KMS-11 (cell line): ENCODE results near the gene RNF151.

ENCODE experiments used
- H2AFZ ChIP-seq: fragments of 200-600 bp; sonication (generic); 2 replicates; pipeline ENCODE4 v1.6.1; 2016; ENCODE audit warnings: antibody characterized with exemption, mixed run types, low read depth
- H3K27ac ChIP-seq: fragments of 200-600 bp; sonication (generic); 2 replicates; pipeline ENCODE4 v1.6.1; 2016; ENCODE audit warnings: mild to moderate bottlenecking, mixed run types
- H3K27me3 ChIP-seq: fragments of 200-600 bp; sonication (generic); 2 replicates; pipeline ENCODE4 v1.6.1; 2017; ENCODE audit warnings: mild to moderate bottlenecking, low read depth, mixed run types, moderate library complexity; ENCODE audit not compliant: insufficient read depth
- H3K36me3 ChIP-seq: fragments of 200-600 bp; sonication (generic); 2 replicates; pipeline ENCODE4 v1.6.1; 2017; ENCODE audit warnings: mild to moderate bottlenecking, mixed run types; ENCODE audit not compliant: insufficient read depth
- H3K4me1 ChIP-seq: fragments of 200-600 bp; sonication (generic); 2 replicates; pipeline ENCODE4 v1.6.1; 2016; ENCODE audit warnings: mild to moderate bottlenecking, low read depth, mixed run types; ENCODE audit not compliant: poor library complexity, severe bottlenecking
- H3K4me2 ChIP-seq: fragments of 200-600 bp; sonication (generic); 2 replicates; pipeline ENCODE4 v1.7.0; 2016; ENCODE audit warnings: mild to moderate bottlenecking, mixed run types
- H3K4me3 ChIP-seq: fragments of 200-600 bp; sonication (generic); IDR thresholded peaks from 2 replicates; pipeline ENCODE4 v1.6.1; 2017; ENCODE audit warnings: low read depth, low read length, mixed read lengths; ENCODE audit not compliant: insufficient read depth
- H3K79me2 ChIP-seq: fragments of 200-600 bp; sonication (generic); 2 replicates; pipeline ENCODE4 v1.6.1; 2016; ENCODE audit warnings: low read depth, mixed run types; ENCODE audit not compliant: insufficient read depth
- H3K9ac ChIP-seq: fragments of 200-600 bp; sonication (generic); 2 replicates; pipeline ENCODE4 v1.6.1; 2016; ENCODE audit warnings: mild to moderate bottlenecking, mixed run types
- H4K20me1 ChIP-seq: fragments of 200-600 bp; sonication (generic); 2 replicates; pipeline ENCODE4 v1.6.1; 2016; ENCODE audit warnings: mild to moderate bottlenecking, mixed run types; ENCODE audit not compliant: insufficient read depth
- TF ChIP-seq, protein P1 (sequence below): fragments of 200-600 bp; sonication (generic); conservative IDR thresholded peaks from 2 replicates; pipeline ENCODE4 v1.6.1; 2017; ENCODE audit warnings: low read depth, mild to moderate bottlenecking, antibody characterized with exemption, low read length, moderate library complexity, mixed read lengths

The RNF151 gene

GRCh38 chr16:2003827-2004641 is 37.4 kb downstream of the RNF151 start:
- Histone ChIP-seq H4K20me1 (peaks cover 15% of the 10 kb centered on the region), H3K79me2 (peaks cover 52% of the 10 kb centered on the region), H3K27ac (no peak overlapping the region), H3K9ac (no peak overlapping the region), H3K27me3 (no peaks in the 10 kb centered on the region), H3K4me1 (peaks cover 17% of the 10 kb centered on the region), H3K4me2 (no peak overlapping the region), H3K4me3 (no peak overlapping the region), H2AFZ (no peak overlapping the region), H3K36me3 (no peaks in the 10 kb centered on the region)
- TF ChIP-seq, protein P1, sequence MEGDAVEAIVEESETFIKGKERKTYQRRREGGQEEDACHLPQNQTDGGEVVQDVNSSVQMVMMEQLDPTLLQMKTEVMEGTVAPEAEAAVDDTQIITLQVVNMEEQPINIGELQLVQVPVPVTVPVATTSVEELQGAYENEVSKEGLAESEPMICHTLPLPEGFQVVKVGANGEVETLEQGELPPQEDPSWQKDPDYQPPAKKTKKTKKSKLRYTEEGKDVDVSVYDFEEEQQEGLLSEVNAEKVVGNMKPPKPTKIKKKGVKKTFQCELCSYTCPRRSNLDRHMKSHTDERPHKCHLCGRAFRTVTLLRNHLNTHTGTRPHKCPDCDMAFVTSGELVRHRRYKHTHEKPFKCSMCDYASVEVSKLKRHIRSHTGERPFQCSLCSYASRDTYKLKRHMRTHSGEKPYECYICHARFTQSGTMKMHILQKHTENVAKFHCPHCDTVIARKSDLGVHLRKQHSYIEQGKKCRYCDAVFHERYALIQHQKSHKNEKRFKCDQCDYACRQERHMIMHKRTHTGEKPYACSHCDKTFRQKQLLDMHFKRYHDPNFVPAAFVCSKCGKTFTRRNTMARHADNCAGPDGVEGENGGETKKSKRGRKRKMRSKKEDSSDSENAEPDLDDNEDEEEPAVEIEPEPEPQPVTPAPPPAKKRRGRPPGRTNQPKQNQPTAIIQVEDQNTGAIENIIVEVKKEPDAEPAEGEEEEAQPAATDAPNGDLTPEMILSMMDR, result peak; percentile 89

GRCh38 chr16:2004795-2005517 is 38.3 kb downstream of the RNF151 start:
- Histone ChIP-seq H3K9ac (no peak overlapping the region), H3K27ac (no peak overlapping the region), H3K27me3 (no peaks in the 10 kb centered on the region), H3K36me3 (no peaks in the 10 kb centered on the region), H2AFZ (no peak overlapping the region), H3K4me2 (no peak overlapping the region), H4K20me1 (peaks cover 15% of the 10 kb centered on the region), H3K79me2 (peaks cover 56% of the 10 kb centered on the region), H3K4me3 (no peak overlapping the region), H3K4me1 (peaks cover 17% of the 10 kb centered on the region)
- TF ChIP-seq, protein P1, result no peak

DNA sequence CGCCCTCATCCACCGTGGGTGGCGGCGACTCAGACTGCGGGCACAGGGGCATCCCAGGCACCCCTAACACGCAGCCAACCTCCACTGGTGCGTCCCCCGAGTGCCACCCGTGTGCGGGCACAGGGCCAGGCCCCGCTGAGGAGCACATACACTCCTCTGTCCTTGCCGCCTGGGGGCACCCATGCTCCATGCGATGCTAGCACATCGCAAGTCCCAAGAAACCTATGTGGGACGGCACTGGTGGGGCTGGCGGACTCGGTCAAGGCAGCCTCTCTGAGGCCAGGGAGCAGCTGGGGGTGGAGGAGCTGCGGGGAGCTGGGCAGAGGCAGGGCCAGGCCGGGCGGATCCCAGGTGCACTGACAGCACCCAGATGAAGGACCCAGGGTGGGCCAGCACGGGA is 39.0 kb downstream of the RNF151 start:
- Histone ChIP-seq H2AFZ (no peak overlapping the region), H3K9ac (no peak overlapping the region), H3K27ac (no peak overlapping the region), H3K79me2 (peaks cover 56% of the 10 kb centered on the region), H3K4me3 (no peak overlapping the region), H3K4me1 (peaks cover 20% of the 10 kb centered on the region), H3K4me2 (no peak overlapping the region), H4K20me1 (peaks cover 15% of the 10 kb centered on the region), H3K27me3 (no peaks in the 10 kb centered on the region), H3K36me3 (no peaks in the 10 kb centered on the region)
- TF ChIP-seq, protein P1, result no peak

DNA sequence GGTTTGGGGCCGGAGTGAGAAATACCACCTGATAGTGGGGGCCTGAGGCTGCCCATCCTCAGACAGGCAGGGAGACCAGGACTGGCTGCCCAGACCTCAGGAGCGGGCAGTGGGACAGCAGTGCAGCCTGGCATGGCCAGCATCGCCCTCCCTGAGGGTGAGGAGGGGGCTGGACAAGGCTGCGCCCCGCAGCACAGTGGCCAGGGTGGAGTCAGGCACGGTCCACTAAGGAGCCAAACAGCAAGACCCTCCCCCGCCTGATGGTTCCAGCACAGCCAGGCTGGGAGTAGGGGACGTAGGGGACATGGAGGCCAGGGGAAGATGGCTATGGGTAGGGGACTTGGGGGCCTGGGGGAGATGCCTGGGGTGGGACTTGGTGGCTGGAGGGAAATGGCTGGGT is 39.7 kb downstream of the RNF151 start:
- Histone ChIP-seq H2AFZ (no peak overlapping the region), H3K79me2 (peaks cover 56% of the 10 kb centered on the region), H3K36me3 (no peaks in the 10 kb centered on the region), H3K27me3 (no peaks in the 10 kb centered on the region), H4K20me1 (peaks cover 15% of the 10 kb centered on the region), H3K4me1 (peaks cover 23% of the 10 kb centered on the region), H3K9ac (no peak overlapping the region), H3K4me2 (no peak overlapping the region), H3K27ac (no peak overlapping the region), H3K4me3 (no peak overlapping the region)
- TF ChIP-seq, protein P1, result no peak
